Measurements from ENCODE around the gene PLXDC1. TPM values are rescaled to one million over a fixed set of nuclear protein-coding genes. Genes with fewer than 3 reads are reported as not detected.
A peak's percentile ranks its signal among the peaks of the same experiment; 100 is the strongest.

Gene PLXDC1
- total RNA-seq, 1 donor from 2014 or later: 19.5 TPM

- Histone ChIP-seq H3K27me3 (ENCODE audit: low read depth) (peaks cover 12% of the 10 kb centered on the region), H3K4me1 (peaks cover 18% of the 10 kb centered on the region), H3K36me3 (no peaks in the 10 kb centered on the region), H3K9me3 (no peaks in the 10 kb centered on the region), H3K27ac (no peak overlapping the region), H3K4me3 (peak overlapping the region; percentile 78)
- ATAC-seq (no peak), DNase-seq (no peak)
- intact Hi-C loops (cut with DNase I): no loop called here
- no peak for TF ChIP-seq CTCF (IDR thresholded peaks at IDR 0.05)
These were observed 665 bp downstream of the PLXDC1 start for GRCh38 chr17:39150795-39151149.

- no peak overlapping the region for H3K4me3 ChIP-seq
- H3K27ac ChIP-seq: no peak overlapping the region
- TF ChIP-seq CTCF (IDR thresholded peaks at IDR 0.05): no peak
- DNase-seq (no peak), ATAC-seq (no peak)
- H3K36me3 ChIP-seq: no peaks in the 10 kb centered on the region
- H3K4me1 ChIP-seq: peaks cover 18% of the 10 kb centered on the region
- no peaks in the 10 kb centered on the region for H3K9me3 ChIP-seq
- H3K27me3 ChIP-seq (ENCODE audit: low read depth): peaks cover 12% of the 10 kb centered on the region
- intact Hi-C loops (cut with DNase I): no loop called here
These were observed 1.3 kb downstream of the PLXDC1 start for GRCh38 chr17:39150104-39150634.

- Histone ChIP-seq H3K9me3 (no peaks in the 10 kb centered on the region), H3K4me1 (peaks cover 14% of the 10 kb centered on the region), H3K27ac (no peak overlapping the region), H3K36me3 (no peaks in the 10 kb centered on the region), H3K4me3 (no peak overlapping the region), H3K27me3 (ENCODE audit: low read depth) (peaks cover 12% of the 10 kb centered on the region)
- no peak for DNase-seq
- intact Hi-C loops (cut with DNase I): no loop called here
- TF ChIP-seq CTCF (IDR thresholded peaks at IDR 0.05): no peak
- no peak for ATAC-seq
These were observed 3.9 kb downstream of the PLXDC1 start for GRCh38 chr17:39147221-39148185.

GRCh38 chr17:39146273-39146672 lies 5.2 kb downstream of the PLXDC1 start:
- intact Hi-C loops (cut with DNase I): no loop called here
- no peak overlapping the region for H3K4me3 ChIP-seq
- H3K4me1 ChIP-seq: peaks cover 5% of the 10 kb centered on the region
- H3K27ac ChIP-seq: no peak overlapping the region
- TF ChIP-seq CTCF (IDR thresholded peaks at IDR 0.05): no peak
- DNase-seq (no peak), ATAC-seq (no peak)
- no peaks in the 10 kb centered on the region for H3K36me3 ChIP-seq
- H3K27me3 ChIP-seq (ENCODE audit: low read depth): peaks cover 12% of the 10 kb centered on the region
- no peaks in the 10 kb centered on the region for H3K9me3 ChIP-seq

- no peak for ATAC-seq
- TF ChIP-seq CTCF (IDR thresholded peaks at IDR 0.05): no peak
- Histone ChIP-seq H3K4me3 (no peak overlapping the region), H3K9me3 (no peaks in the 10 kb centered on the region), H3K36me3 (no peaks in the 10 kb centered on the region), H3K27me3 (ENCODE audit: low read depth) (peaks cover under 1% of the 10 kb centered on the region), H3K27ac (peak overlapping the region; percentile 6), H3K4me1 (no peaks in the 10 kb centered on the region)
- intact Hi-C loops (cut with DNase I): no loop called here
- DNase-seq: no peak
These were observed 6.3 kb downstream of the PLXDC1 start for GRCh38 chr17:39145143-39145542.

Measured in lower lobe of right lung (tissue), 2 donors.